ENCODE results near the gene TMEM223. TPM values are rescaled to one million over a fixed set of nuclear protein-coding genes. Genes with fewer than 3 reads are reported as not detected.

TMEM223 gene
- polyA plus RNA-seq, 1 donor (not counting 4 experiments of a cell fraction or from before 2014, with no cell fraction given) = 11.0 TPM

DNA sequence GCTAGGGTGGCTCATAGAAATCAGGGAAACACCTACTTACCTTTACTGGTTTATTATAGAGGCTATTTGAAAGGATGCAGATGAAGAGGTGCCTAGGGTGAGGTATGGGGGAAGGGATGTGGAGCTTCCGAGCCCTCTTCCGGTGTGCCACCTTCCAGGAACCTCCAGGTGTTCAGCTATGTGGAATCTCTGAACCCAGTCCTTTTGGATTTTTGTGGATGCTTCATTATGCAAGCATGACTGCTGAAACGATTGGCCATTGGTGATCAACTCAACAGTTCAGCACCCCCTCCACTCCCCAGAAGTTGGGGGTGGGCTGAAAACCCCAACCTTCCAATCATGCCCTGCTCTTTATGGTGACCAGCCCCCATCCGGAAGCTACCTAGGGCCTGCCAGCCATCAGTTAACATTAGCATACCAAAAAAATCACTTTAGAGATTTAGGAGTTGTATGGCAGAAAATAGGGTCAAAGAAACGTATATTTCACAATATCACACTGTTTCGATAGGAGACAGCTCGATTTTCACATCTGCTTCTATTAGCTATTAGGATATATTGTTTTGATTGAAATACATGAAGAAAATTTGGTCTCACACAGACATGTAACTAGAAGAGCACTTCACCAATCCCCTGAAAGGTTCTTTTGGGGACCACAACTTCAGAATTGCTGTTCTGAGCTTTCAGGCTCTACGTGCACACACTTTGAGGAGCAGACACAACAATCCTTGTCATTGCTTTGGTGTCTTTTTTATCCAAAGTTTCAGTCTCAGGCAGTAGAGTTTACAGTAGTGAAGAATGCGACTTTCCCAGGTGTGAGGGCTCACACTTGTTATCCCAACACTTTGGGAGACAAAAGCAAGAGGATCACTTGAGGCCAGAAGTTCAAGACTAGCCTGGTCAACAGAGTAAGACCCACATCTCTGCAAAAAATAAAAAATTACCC is 33.7 kb downstream of the TMEM223 start:
- Histone ChIP-seq H2AFZ (ENCODE audit: control insufficient read depth, low read length) (no peak overlapping the region), H3K4me3 (ENCODE audit: control insufficient read depth in 2 of 3, extremely low read depth in 1 of 3, insufficient read depth in 2 of 3, low read depth in 1 of 3, low read length in 3 of 3) (no peak overlapping the region), H3K79me2 (ENCODE audit: control insufficient read depth, insufficient read depth, low read length) (peaks cover 16% of the 10 kb centered on the region), H3K27me3 (ENCODE audit: control insufficient read depth, extremely low read depth, insufficient read depth, low read length) (no peaks in the 10 kb centered on the region), H3K9me1 (ENCODE audit: control insufficient read depth, extremely low read depth, insufficient read depth, low read length) (peaks cover 2% of the 10 kb centered on the region), H3K9ac (ENCODE audit: control insufficient read depth, extremely low read depth, insufficient read depth, low read length) (no peak overlapping the region), H3K4me1 (ENCODE audit: control insufficient read depth, extremely low read depth, insufficient read depth, low read length) (peaks cover 20% of the 10 kb centered on the region), H3K9me3 (ENCODE audit: control insufficient read depth, low read depth, low read length) (no peaks in the 10 kb centered on the region), H3K27ac (ENCODE audit: control insufficient read depth, insufficient read depth, low read length) (no peak overlapping the region), H3K4me2 (ENCODE audit: control insufficient read depth, extremely low read depth, insufficient read depth, low read depth, low read length) (no peak overlapping the region), H4K20me1 (ENCODE audit: control insufficient read depth, extremely low read depth, insufficient read depth, low read length) (no peaks in the 10 kb centered on the region), H3K36me3 (ENCODE audit: control insufficient read depth in 2 of 2, extremely low read depth in 1 of 2, insufficient read depth in 2 of 2, low read length in 2 of 2) (peaks cover 2% of the 10 kb centered on the region in 2 experiments)
- no peak for FAIRE-seq
- DNase-seq (ENCODE audit: low read depth, low spot score) = no peak
- dilution Hi-C loops (cut with MboI; ENCODE audit: extremely low pct_ligation_motif_present, low sequenced_read_pairs) = no loop called here
- TF ChIP-seq, protein P1, sequence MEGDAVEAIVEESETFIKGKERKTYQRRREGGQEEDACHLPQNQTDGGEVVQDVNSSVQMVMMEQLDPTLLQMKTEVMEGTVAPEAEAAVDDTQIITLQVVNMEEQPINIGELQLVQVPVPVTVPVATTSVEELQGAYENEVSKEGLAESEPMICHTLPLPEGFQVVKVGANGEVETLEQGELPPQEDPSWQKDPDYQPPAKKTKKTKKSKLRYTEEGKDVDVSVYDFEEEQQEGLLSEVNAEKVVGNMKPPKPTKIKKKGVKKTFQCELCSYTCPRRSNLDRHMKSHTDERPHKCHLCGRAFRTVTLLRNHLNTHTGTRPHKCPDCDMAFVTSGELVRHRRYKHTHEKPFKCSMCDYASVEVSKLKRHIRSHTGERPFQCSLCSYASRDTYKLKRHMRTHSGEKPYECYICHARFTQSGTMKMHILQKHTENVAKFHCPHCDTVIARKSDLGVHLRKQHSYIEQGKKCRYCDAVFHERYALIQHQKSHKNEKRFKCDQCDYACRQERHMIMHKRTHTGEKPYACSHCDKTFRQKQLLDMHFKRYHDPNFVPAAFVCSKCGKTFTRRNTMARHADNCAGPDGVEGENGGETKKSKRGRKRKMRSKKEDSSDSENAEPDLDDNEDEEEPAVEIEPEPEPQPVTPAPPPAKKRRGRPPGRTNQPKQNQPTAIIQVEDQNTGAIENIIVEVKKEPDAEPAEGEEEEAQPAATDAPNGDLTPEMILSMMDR (optimal IDR thresholded peaks at IDR 0.05 in 1 of 3, IDR thresholded peaks at IDR 0.05 in 1 of 3, conservative IDR thresholded peaks at IDR 0.05 in 1 of 3; ENCODE audit: extremely low read depth in 1 of 3, insufficient read depth in 2 of 3, low read length in 3 of 3) = no peak
- no peak for TF ChIP-seq EZH2 (IDR thresholded peaks at IDR 0.05; ENCODE audit: low read length)

DNA sequence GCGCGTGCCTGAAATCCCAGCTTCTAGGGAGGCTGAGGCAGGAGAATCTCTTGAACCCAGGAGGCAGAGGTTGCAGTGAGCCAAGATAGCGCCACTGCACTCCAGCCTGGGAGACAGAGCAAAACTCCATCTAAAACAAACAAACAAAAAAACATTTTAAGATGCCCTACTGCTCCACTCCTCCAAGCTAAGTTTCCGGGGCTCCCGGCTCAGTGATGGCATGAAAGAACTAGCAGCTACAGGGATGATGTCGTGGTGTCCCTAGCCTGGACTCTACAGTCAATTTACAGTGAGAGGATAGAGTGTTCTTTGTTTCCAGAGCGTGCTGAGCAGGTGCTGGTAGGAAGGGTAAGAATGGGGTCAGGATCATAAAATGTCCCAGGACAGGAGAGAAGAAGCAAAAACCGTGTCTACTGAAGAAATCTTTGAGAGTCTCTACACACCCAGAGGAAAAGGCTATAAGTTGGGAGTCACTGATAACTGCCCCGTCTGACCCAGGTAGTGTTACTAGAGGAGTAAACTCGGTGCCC is 36.7 kb downstream of the TMEM223 start:
- TF ChIP-seq, protein P1 (optimal IDR thresholded peaks at IDR 0.05 in 1 of 3, IDR thresholded peaks at IDR 0.05 in 1 of 3, conservative IDR thresholded peaks at IDR 0.05 in 1 of 3; ENCODE audit: extremely low read depth in 1 of 3, insufficient read depth in 2 of 3, low read length in 3 of 3) = no peak
- TF ChIP-seq EZH2 (IDR thresholded peaks at IDR 0.05; ENCODE audit: low read length) = no peak
- Histone ChIP-seq H3K9me3 (ENCODE audit: control insufficient read depth, low read depth, low read length) (no peaks in the 10 kb centered on the region), H3K4me1 (ENCODE audit: control insufficient read depth, extremely low read depth, insufficient read depth, low read length) (peaks cover 11% of the 10 kb centered on the region), H4K20me1 (ENCODE audit: control insufficient read depth, extremely low read depth, insufficient read depth, low read length) (no peaks in the 10 kb centered on the region), H3K27me3 (ENCODE audit: control insufficient read depth, extremely low read depth, insufficient read depth, low read length) (no peaks in the 10 kb centered on the region), H3K9ac (ENCODE audit: control insufficient read depth, extremely low read depth, insufficient read depth, low read length) (no peak overlapping the region), H3K36me3 (ENCODE audit: control insufficient read depth in 2 of 2, extremely low read depth in 1 of 2, insufficient read depth in 2 of 2, low read length in 2 of 2) (peaks cover 9 to 15% of the 10 kb centered on the region in 2 experiments), H2AFZ (ENCODE audit: control insufficient read depth, low read length) (no peak overlapping the region), H3K79me2 (ENCODE audit: control insufficient read depth, insufficient read depth, low read length) (peaks cover 16% of the 10 kb centered on the region), H3K4me3 (ENCODE audit: control insufficient read depth in 2 of 3, extremely low read depth in 1 of 3, insufficient read depth in 2 of 3, low read depth in 1 of 3, low read length in 3 of 3) (no peak overlapping the region), H3K27ac (ENCODE audit: control insufficient read depth, insufficient read depth, low read length) (no peak overlapping the region), H3K4me2 (ENCODE audit: control insufficient read depth, extremely low read depth, insufficient read depth, low read depth, low read length) (no peak overlapping the region), H3K9me1 (ENCODE audit: control insufficient read depth, extremely low read depth, insufficient read depth, low read length) (peaks cover 2% of the 10 kb centered on the region)
- FAIRE-seq = no peak
- no peak for DNase-seq (ENCODE audit: low read depth, low spot score)
- dilution Hi-C loops (cut with MboI; ENCODE audit: extremely low pct_ligation_motif_present, low sequenced_read_pairs) = no loop called here
